Loucy (cell line): ENCODE data around the gene KLK15.

ENCODE experiments used
- H2AFZ ChIP-seq: fragments of 200-600 bp; sonication (generic); 2 replicates; pipeline ENCODE4 v1.6.0; 2016; ENCODE audit warnings: antibody characterized with exemption, mild to moderate bottlenecking, low read length, moderate library complexity
- H3F3A ChIP-seq: fragments of 200-600 bp; 2 replicates; pipeline ENCODE4 v1.6.0; 2016; ENCODE audit warnings: antibody characterized with exemption, low read depth, mild to moderate bottlenecking
- H3K27me3 ChIP-seq: fragments of 200-600 bp; sonication (generic); 2 replicates; pipeline ENCODE4 v1.6.1; 2014; ENCODE audit warnings: low read length, mild to moderate bottlenecking; ENCODE audit not compliant: insufficient read depth, poor library complexity, severe bottlenecking
- H3K36me3 ChIP-seq: fragments of 200-600 bp; sonication (generic); 2 replicates; pipeline ENCODE4 v1.6.1; 2016; ENCODE audit warnings: low read length; ENCODE audit not compliant: insufficient read depth
- H3K4me1 ChIP-seq: fragments of 200-600 bp; sonication (generic); 2 replicates; pipeline ENCODE4 v1.5.1; 2014; ENCODE audit warnings: low read length, mild to moderate bottlenecking; ENCODE audit not compliant: insufficient read depth, poor library complexity, severe bottlenecking
- H3K4me2 ChIP-seq: fragments of 200-600 bp; sonication (generic); 2 replicates; pipeline ENCODE4 v1.6.0; 2014; ENCODE audit warnings: antibody characterized with exemption, low read length, low read depth, mild to moderate bottlenecking; ENCODE audit not compliant: poor library complexity, severe bottlenecking
- H3K4me3 ChIP-seq: fragments of 200-600 bp; sonication (generic); 2 replicates; pipeline ENCODE4 v1.5.1; 2014; ENCODE audit warnings: low read length, mild to moderate bottlenecking, mixed read lengths; ENCODE audit not compliant: poor library complexity, severe bottlenecking
- H3K79me2 ChIP-seq: fragments of 200-600 bp; sonication (generic); 2 replicates; pipeline ENCODE4 v1.6.1; 2014; ENCODE audit warnings: low read length; ENCODE audit not compliant: insufficient read depth
- H3K9ac ChIP-seq: fragments of 200-600 bp; sonication (generic); 2 replicates; pipeline ENCODE4 v1.6.0; 2014; ENCODE audit warnings: mild to moderate bottlenecking, low read depth, low read length, moderate library complexity; ENCODE audit not compliant: poor library complexity, severe bottlenecking
- H3K9me2 ChIP-seq: fragments of 200-600 bp; sonication (generic); replicated peaks from 2 replicates; pipeline ENCODE4 v1.6.1; 2016; ENCODE audit warnings: low read depth, low read length, mixed read lengths
- H3K9me3 ChIP-seq: fragments of 200-600 bp; sonication (generic); 2 replicates; pipeline ENCODE4 v1.6.1; 2014; ENCODE audit warnings: mild to moderate bottlenecking, antibody characterized with exemption, low read length, low read depth; ENCODE audit not compliant: insufficient read depth
- H4K20me1 ChIP-seq: fragments of 200-600 bp; sonication (generic); 2 replicates; pipeline ENCODE4 v1.6.0; 2014; ENCODE audit warnings: antibody characterized with exemption, low read length, mild to moderate bottlenecking; ENCODE audit not compliant: insufficient read depth, poor library complexity, severe bottlenecking
- CTCF ChIP-seq: fragments of 200-600 bp; sonication (generic); conservative IDR thresholded peaks from 2 replicates; pipeline ENCODE4 v1.5.1; 2014; ENCODE audit warnings: mild to moderate bottlenecking, antibody characterized with exemption, low read length
- EZH2phosphoT487 ChIP-seq: fragments of 200-600 bp; IDR thresholded peaks from 2 replicates; pipeline ENCODE4 v1.6.1; 2018; ENCODE audit warnings: antibody characterized with exemption, mild to moderate bottlenecking, moderate library complexity, borderline replicate concordance

Gene KLK15

GRCh38 chr19:50878851-50879250 is 45.5 kb upstream of the KLK15 start:
- Histone ChIP-seq H3K4me3 (no peak overlapping the region), H3K9me2 (no peaks in the 10 kb centered on the region), H4K20me1 (no peaks in the 10 kb centered on the region), H3F3A (no peaks in the 10 kb centered on the region), H3K36me3 (no peaks in the 10 kb centered on the region), H2AFZ (no peak overlapping the region), H3K79me2 (no peaks in the 10 kb centered on the region), H3K4me2 (no peak overlapping the region), H3K9ac (no peak overlapping the region), H3K4me1 (no peaks in the 10 kb centered on the region), H3K27me3 (no peaks in the 10 kb centered on the region), H3K9me3 (no peaks in the 10 kb centered on the region; the same call in 1 of the 2 replicates)
- no peak for TF ChIP-seq CTCF
- no peak for TF ChIP-seq EZH2phosphoT487

- Histone ChIP-seq H3K27me3 (no peaks in the 10 kb centered on the region), H3K4me2 (no peak overlapping the region), H3K9me2 (no peaks in the 10 kb centered on the region), H3K4me1 (no peaks in the 10 kb centered on the region), H3F3A (no peaks in the 10 kb centered on the region), H2AFZ (no peak overlapping the region), H3K79me2 (no peaks in the 10 kb centered on the region), H3K9ac (no peak overlapping the region), H3K36me3 (no peaks in the 10 kb centered on the region), H3K9me3 (no peaks in the 10 kb centered on the region; the same call in 1 of the 2 replicates), H4K20me1 (no peaks in the 10 kb centered on the region), H3K4me3 (no peak overlapping the region)
- TF ChIP-seq CTCF (no peak), EZH2phosphoT487 (no peak)
These were observed 44.0 kb upstream of the KLK15 start for GRCh38 chr19:50877338-50877737.

GRCh38 chr19:50876456-50876855 is 43.1 kb upstream of the KLK15 start:
- H3K36me3 ChIP-seq: no peaks in the 10 kb centered on the region
- no peak overlapping the region for H3K4me3 ChIP-seq
- no peak overlapping the region for H3K9ac ChIP-seq
- H2AFZ ChIP-seq: no peak overlapping the region
- no peak overlapping the region for H3K4me2 ChIP-seq
- H3F3A ChIP-seq: no peaks in the 10 kb centered on the region
- H3K27me3 ChIP-seq: no peaks in the 10 kb centered on the region
- no peaks in the 10 kb centered on the region; the same call in 1 of the 2 replicates for H3K9me3 ChIP-seq
- no peak for TF ChIP-seq EZH2phosphoT487
- no peaks in the 10 kb centered on the region for H3K9me2 ChIP-seq
- H3K4me1 ChIP-seq: no peaks in the 10 kb centered on the region
- H3K79me2 ChIP-seq: no peaks in the 10 kb centered on the region
- no peaks in the 10 kb centered on the region for H4K20me1 ChIP-seq

- Histone ChIP-seq H3K9me2 (no peaks in the 10 kb centered on the region), H2AFZ (no peak overlapping the region), H3F3A (no peaks in the 10 kb centered on the region), H4K20me1 (no peaks in the 10 kb centered on the region), H3K9ac (no peak overlapping the region), H3K27me3 (no peaks in the 10 kb centered on the region), H3K79me2 (no peaks in the 10 kb centered on the region), H3K4me3 (no peak overlapping the region), H3K4me2 (no peak overlapping the region), H3K36me3 (no peaks in the 10 kb centered on the region), H3K9me3 (no peaks in the 10 kb centered on the region; the same call in 1 of the 2 replicates), H3K4me1 (no peaks in the 10 kb centered on the region)
- TF ChIP-seq CTCF (no peak), EZH2phosphoT487 (no peak)
These were observed 42.5 kb upstream of the KLK15 start for GRCh38 chr19:50875795-50876422.
